Brain microvascular endothelial cell (primary cell): ENCODE data around the gene FLAD1.

ENCODE experiments used
- DNase-seq: peaks from one replicate; pipeline ENCODE4 v3.0.0-alpha.2; 2020
- H3K27ac ChIP-seq: fragments of 250-450 bp; sonication (Bioruptor Pico); 2 replicates; pipeline ENCODE4 v1.5.1; 2020; ENCODE audit warnings: mild to moderate bottlenecking, moderate library complexity
- H3K27me3 ChIP-seq: fragments of 250-450 bp; sonication (Bioruptor Pico); replicated peaks from 2 replicates; pipeline ENCODE4 v1.5.1; 2020; ENCODE audit warnings: mild to moderate bottlenecking
- H3K36me3 ChIP-seq: fragments of 250-450 bp; sonication (Bioruptor Pico); replicated peaks from 2 replicates; pipeline ENCODE4 v1.5.1; 2020; ENCODE audit warnings: mild to moderate bottlenecking
- H3K4me3 ChIP-seq: 2 replicates; pipeline ENCODE4 v1.5.1; 2011; ENCODE audit warnings: low read depth, mild to moderate bottlenecking, control low read depth, low read length, moderate library complexity
- CTCF ChIP-seq: IDR thresholded peaks from 2 replicates; pipeline ENCODE4 v1.5.1; 2011; ENCODE audit warnings: low read depth, mild to moderate bottlenecking, moderate library complexity, low read length, control low read depth, inconsistent platforms; ENCODE audit errors: missing control alignments
- in situ Hi-C: cut with HindIII; loops from 2 replicates; pipeline ENCODE4 v1.10.0; 2017; ENCODE audit warnings: low sequenced_read_pairs, low pct_ligation_motif_present

FLAD1 gene

GRCh38 chr1:154982897-154983648 lies at the start of gene FLAD1:
FLAD1 (plus strand) TSS chr1:154983344; CDS start chr1:154983695, 351 bp downstream.
- TF ChIP-seq CTCF = no peak

GRCh38 chr1:154934358-154934948 lies 48.7 kb upstream of the FLAD1 start:
- TF ChIP-seq CTCF = no peak
- in situ Hi-C loops = no loop called here
- no peak for DNase-seq
- Histone ChIP-seq H3K27me3 (no peaks in the 10 kb centered on the region), H3K4me3 (no peak overlapping the region), H3K36me3 (no peaks in the 10 kb centered on the region), H3K27ac (no peak overlapping the region)

More at GRCh38 chr1:154982897-154983648, at the start of gene FLAD1:
- H3K27me3 ChIP-seq = no peaks in the 10 kb centered on the region
- H3K36me3 ChIP-seq = peaks cover 9% of the 10 kb centered on the region
- no peak within 1 kb of the TSS for H3K27ac ChIP-seq
- DNase-seq = peak; percentile 100
- H3K4me3 ChIP-seq = peak within 1 kb of the TSS; percentile 94
- in situ Hi-C loops = no loop called here

- H3K4me3 ChIP-seq = peak overlapping the region; percentile 80
- DNase-seq = no peak
- in situ Hi-C loops = no loop called here
Measured at GRCh38 chr1:154935749-154936554, 47.2 kb upstream of the FLAD1 start.

GRCh38 chr1:154936555-154937084 lies 46.5 kb upstream of the FLAD1 start, which contains the start of gene PMVK:
PMVK (minus strand) TSS chr1:154936719; CDS start chr1:154936685, 34 bp downstream.
- Histone ChIP-seq H3K27me3 (no peaks in the 10 kb centered on the region), H3K36me3 (no peaks in the 10 kb centered on the region), H3K27ac (peak within 1 kb of the TSS; percentile 100), H3K4me3 (peak within 1 kb of the TSS; percentile 80)
- DNase-seq = peak; percentile 93
- TF ChIP-seq CTCF = no peak
- in situ Hi-C loops = no loop called here

More at GRCh38 chr1:154935749-154936554, 47.2 kb upstream of the FLAD1 start:
- H3K36me3 ChIP-seq = no peaks in the 10 kb centered on the region
- H3K27ac ChIP-seq = peak overlapping the region; percentile 100
- no peak for TF ChIP-seq CTCF
- H3K27me3 ChIP-seq = no peaks in the 10 kb centered on the region

- TF ChIP-seq CTCF = peak; percentile 23
- Histone ChIP-seq H3K36me3 (no peaks in the 10 kb centered on the region), H3K4me3 (peak overlapping the region; percentile 80), H3K27ac (peak overlapping the region; percentile 100), H3K27me3 (no peaks in the 10 kb centered on the region)
- DNase-seq = peak; percentile 88
- in situ Hi-C loops = no loop called here
Measured at GRCh38 chr1:154937085-154937987, 45.8 kb upstream of the FLAD1 start.
